ENCODE data around the gene HNRNPLL.

The HNRNPLL gene

GRCh38 chr2:38601463-38602135 is 1.1 kb downstream of the HNRNPLL start:
- WGBS: under 1% methylated on average over 25 of the region's 25 CpGs
- peak overlapping the region; percentile 98 for H3K27ac ChIP-seq (ENCODE audit: low read depth, low read length)
- no peaks in the 10 kb centered on the region for H3K27me3 ChIP-seq (ENCODE audit: insufficient read depth, low read length)

DNA sequence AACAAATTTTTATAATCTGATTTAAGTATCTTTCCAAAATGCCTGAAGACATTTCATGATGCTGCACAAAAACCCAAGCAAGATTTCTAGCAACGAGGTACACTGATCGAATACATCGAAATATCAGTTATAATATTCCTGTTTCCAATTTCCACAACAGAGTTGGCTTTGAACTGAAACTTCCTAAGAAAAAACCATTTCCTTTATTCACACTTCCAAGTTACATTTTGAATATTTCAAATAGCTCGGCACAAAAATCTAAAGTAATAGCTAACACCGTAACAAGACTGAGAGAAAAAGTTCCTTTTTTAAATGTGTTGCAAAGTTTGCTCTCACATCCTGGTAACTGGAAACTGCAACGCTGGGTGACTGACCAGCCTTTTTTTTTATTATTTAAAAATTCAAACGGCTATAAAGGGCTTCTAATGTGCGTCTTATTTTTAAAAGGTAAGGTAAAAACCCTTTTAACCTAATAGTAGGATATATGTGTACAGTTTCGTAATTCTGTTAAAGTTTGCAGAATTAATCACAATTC is 1.7 kb downstream of the HNRNPLL start:
- Histone ChIP-seq H3K4me1 (ENCODE audit: insufficient read depth, low read length) (peaks cover 36% of the 10 kb centered on the region), H3K27ac (ENCODE audit: low read depth, low read length) (peak overlapping the region; percentile 98; the same call in 1 of the 2 replicates)
- WGBS: 14% methylated on average over 5 of the region's 9 CpGs

More at GRCh38 chr2:38601463-38602135, 1.1 kb downstream of the HNRNPLL start:
- no peaks in the 10 kb centered on the region for H3K9me3 ChIP-seq (ENCODE audit: insufficient read depth, low read depth, low read length)
- no peaks in the 10 kb centered on the region; the same call in 1 of the 2 replicates for H3K36me3 ChIP-seq (ENCODE audit: insufficient read depth, low read length)
- H3K4me1 ChIP-seq (ENCODE audit: insufficient read depth, low read length): peaks cover 36% of the 10 kb centered on the region
- H3K4me3 ChIP-seq (ENCODE audit: low read length): peak overlapping the region; percentile 77
- H3K9ac ChIP-seq (ENCODE audit: low read depth, low read length): peak overlapping the region; percentile 95

GRCh38 chr2:38600242-38600891 is 2.4 kb downstream of the HNRNPLL start:
- WGBS: 16% methylated on average over 13 of the region's 15 CpGs
- H3K27me3 ChIP-seq (ENCODE audit: insufficient read depth, low read length): no peaks in the 10 kb centered on the region
- H3K27ac ChIP-seq (ENCODE audit: low read depth, low read length): no peak overlapping the region
- H3K36me3 ChIP-seq (ENCODE audit: insufficient read depth, low read length): no peaks in the 10 kb centered on the region; the same call in 1 of the 2 replicates
- peak overlapping the region; percentile 95 for H3K9ac ChIP-seq (ENCODE audit: low read depth, low read length)
- H3K9me3 ChIP-seq (ENCODE audit: insufficient read depth, low read depth, low read length): no peaks in the 10 kb centered on the region
- H3K4me1 ChIP-seq (ENCODE audit: insufficient read depth, low read length): peaks cover 36% of the 10 kb centered on the region
- peak overlapping the region; percentile 77 for H3K4me3 ChIP-seq (ENCODE audit: low read length)

More for the DNA sequence above, 1.7 kb downstream of the HNRNPLL start:
- H3K27me3 ChIP-seq (ENCODE audit: insufficient read depth, low read length): no peaks in the 10 kb centered on the region
- peak overlapping the region; percentile 77 for H3K4me3 ChIP-seq (ENCODE audit: low read length)
- peak overlapping the region; percentile 95 for H3K9ac ChIP-seq (ENCODE audit: low read depth, low read length)
- H3K9me3 ChIP-seq (ENCODE audit: insufficient read depth, low read depth, low read length): no peaks in the 10 kb centered on the region
- no peaks in the 10 kb centered on the region; the same call in 1 of the 2 replicates for H3K36me3 ChIP-seq (ENCODE audit: insufficient read depth, low read length)

- Histone ChIP-seq H3K9me3 (ENCODE audit: insufficient read depth, low read depth, low read length) (no peaks in the 10 kb centered on the region), H3K4me1 (ENCODE audit: insufficient read depth, low read length) (peaks cover 36% of the 10 kb centered on the region), H3K9ac (ENCODE audit: low read depth, low read length) (peak overlapping the region; percentile 25; the same call in 1 of the 2 replicates), H3K27me3 (ENCODE audit: insufficient read depth, low read length) (no peaks in the 10 kb centered on the region), H3K4me3 (ENCODE audit: low read length) (peak overlapping the region; percentile 77), H3K36me3 (ENCODE audit: insufficient read depth, low read length) (no peaks in the 10 kb centered on the region; the same call in 1 of the 2 replicates), H3K27ac (ENCODE audit: low read depth, low read length) (no peak overlapping the region)
- WGBS: 38% methylated on average over 1 of the region's 4 CpGs
Observed at GRCh38 chr2:38599706-38600105, 3.0 kb downstream of the HNRNPLL start.

GRCh38 chr2:38598991-38599295 is 3.8 kb downstream of the HNRNPLL start:
- Histone ChIP-seq H3K9ac (ENCODE audit: low read depth, low read length) (peak overlapping the region; percentile 5; the same call in 1 of the 2 replicates), H3K4me3 (ENCODE audit: low read length) (peak overlapping the region; percentile 77), H3K27me3 (ENCODE audit: insufficient read depth, low read length) (no peaks in the 10 kb centered on the region), H3K9me3 (ENCODE audit: insufficient read depth, low read depth, low read length) (no peaks in the 10 kb centered on the region), H3K4me1 (ENCODE audit: insufficient read depth, low read length) (peaks cover 36% of the 10 kb centered on the region), H3K27ac (ENCODE audit: low read depth, low read length) (peak overlapping the region; percentile 21; the same call in 1 of the 2 replicates), H3K36me3 (ENCODE audit: insufficient read depth, low read length) (no peaks in the 10 kb centered on the region; the same call in 1 of the 2 replicates)
- 56% methylated on average over 1 of the region's 1 CpG for WGBS

DNA sequence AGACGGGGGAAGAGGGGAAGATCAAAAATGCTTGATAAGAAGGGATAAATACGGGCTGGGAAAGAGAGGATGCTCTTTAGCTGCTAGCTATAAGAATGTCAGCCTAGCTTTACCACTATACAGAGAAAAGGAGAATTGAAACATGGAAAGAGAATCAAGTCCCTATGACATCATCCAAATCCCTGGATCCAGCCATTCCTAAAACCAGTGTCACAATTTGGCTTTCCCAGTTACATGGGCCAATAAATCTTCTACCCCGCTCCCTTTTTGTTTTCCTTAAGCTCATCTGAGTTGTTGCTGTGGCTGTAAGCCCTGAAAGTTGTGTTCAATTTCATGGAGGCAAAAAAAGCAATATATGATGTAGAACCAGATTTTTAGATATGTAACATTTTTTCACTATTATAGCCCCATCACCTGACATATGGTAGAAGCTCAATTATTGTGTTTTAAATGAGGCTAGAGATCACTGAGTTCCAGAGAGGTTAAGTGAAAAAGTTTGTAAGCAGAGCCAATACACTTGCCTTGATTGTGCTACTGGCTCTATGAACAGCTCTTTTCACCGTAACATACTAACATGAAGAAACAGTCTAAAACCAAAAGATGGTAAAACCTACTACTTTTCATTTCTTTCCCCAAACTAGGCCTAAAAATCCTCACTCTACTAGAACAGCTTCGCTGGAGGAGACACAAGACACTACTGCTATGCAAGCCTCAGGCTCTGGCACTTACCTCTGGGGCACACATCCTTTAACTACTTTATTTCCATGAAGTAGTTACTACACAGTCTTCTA is 4.3 kb downstream of the HNRNPLL start:
- Histone ChIP-seq H3K36me3 (ENCODE audit: insufficient read depth, low read length) (no peaks in the 10 kb centered on the region; the same call in 1 of the 2 replicates), H3K9me3 (ENCODE audit: insufficient read depth, low read depth, low read length) (no peaks in the 10 kb centered on the region), H3K4me3 (ENCODE audit: low read length) (peak overlapping the region; percentile 77), H3K27ac (ENCODE audit: low read depth, low read length) (peak overlapping the region; percentile 21; the same call in 1 of the 2 replicates), H3K9ac (ENCODE audit: low read depth, low read length) (peak overlapping the region; percentile 5), H3K27me3 (ENCODE audit: insufficient read depth, low read length) (no peaks in the 10 kb centered on the region), H3K4me1 (ENCODE audit: insufficient read depth, low read length) (peaks cover 31% of the 10 kb centered on the region)
- WGBS: 82% methylated on average over 5 of the region's 5 CpGs

DNA sequence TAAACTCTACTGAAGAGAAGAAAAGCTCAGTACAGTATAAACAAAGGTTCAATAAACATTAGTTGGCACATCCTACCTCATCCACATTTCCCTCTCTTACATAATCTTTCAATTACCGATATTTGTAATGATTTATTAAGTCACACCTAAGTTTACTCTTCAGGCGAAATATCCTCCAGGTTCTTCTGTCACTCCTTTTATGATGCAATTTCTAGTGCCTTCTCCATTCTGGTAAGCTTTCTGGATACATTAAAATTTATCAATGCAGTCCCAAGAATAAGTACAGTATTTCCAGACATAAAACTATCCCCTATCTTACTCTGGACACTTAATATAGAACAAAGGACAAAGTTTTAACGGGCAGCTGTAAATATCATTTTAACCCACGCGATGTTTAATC is 5.6 kb downstream of the HNRNPLL start:
- Histone ChIP-seq H3K4me1 (ENCODE audit: insufficient read depth, low read length) (peaks cover 31% of the 10 kb centered on the region), H3K9me3 (ENCODE audit: insufficient read depth, low read depth, low read length) (no peaks in the 10 kb centered on the region), H3K36me3 (ENCODE audit: insufficient read depth, low read length) (no peaks in the 10 kb centered on the region; the same call in 1 of the 2 replicates), H3K27me3 (ENCODE audit: insufficient read depth, low read length) (no peaks in the 10 kb centered on the region), H3K4me3 (ENCODE audit: low read length) (no peak overlapping the region), H3K27ac (ENCODE audit: low read depth, low read length) (no peak overlapping the region), H3K9ac (ENCODE audit: low read depth, low read length) (no peak overlapping the region)
- 97% methylated on average over 5 of the region's 5 CpGs for WGBS

DNA sequence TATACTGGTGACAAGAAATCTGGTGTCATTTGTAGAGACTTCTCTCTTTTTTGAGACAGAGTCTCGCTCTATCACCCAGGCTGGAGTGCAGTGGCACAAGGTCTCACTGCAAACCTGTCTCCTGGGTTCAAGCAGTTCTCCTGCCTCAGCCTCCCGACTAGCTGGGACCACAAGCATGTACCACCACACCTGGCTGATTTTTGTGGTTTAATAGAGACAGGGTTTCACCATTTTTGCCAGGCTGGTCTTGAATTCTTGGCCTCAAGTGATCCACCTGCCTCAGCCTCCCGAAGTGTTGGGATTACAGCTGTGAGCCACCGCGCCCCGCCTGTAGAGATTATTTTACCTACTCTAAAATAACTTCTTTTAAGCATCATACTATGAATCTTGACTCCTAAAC is 6.5 kb downstream of the HNRNPLL start:
- no peak overlapping the region for H3K27ac ChIP-seq (ENCODE audit: low read depth, low read length)
- H3K4me1 ChIP-seq (ENCODE audit: insufficient read depth, low read length): peaks cover 31% of the 10 kb centered on the region
- whole genome bisulfite sequencing: 95% methylated on average over 6 of the region's 6 CpGs

GRCh38 chr2:38592951-38593350 is 9.8 kb downstream of the HNRNPLL start:
- H3K9me3 ChIP-seq (ENCODE audit: insufficient read depth, low read depth, low read length): no peaks in the 10 kb centered on the region
- WGBS: 88% methylated on average over 2 of the region's 2 CpGs
- no peak overlapping the region for H3K9ac ChIP-seq (ENCODE audit: low read depth, low read length)
- no peak overlapping the region for H3K27ac ChIP-seq (ENCODE audit: low read depth, low read length)
- H3K4me1 ChIP-seq (ENCODE audit: insufficient read depth, low read length): peaks cover 7% of the 10 kb centered on the region
- no peak overlapping the region for H3K4me3 ChIP-seq (ENCODE audit: low read length)
- H3K36me3 ChIP-seq (ENCODE audit: insufficient read depth, low read length): peaks cover 26% of the 10 kb centered on the region
- no peaks in the 10 kb centered on the region for H3K27me3 ChIP-seq (ENCODE audit: insufficient read depth, low read length)

More for the DNA sequence above, 6.5 kb downstream of the HNRNPLL start:
- Histone ChIP-seq H3K4me3 (ENCODE audit: low read length) (no peak overlapping the region), H3K9me3 (ENCODE audit: insufficient read depth, low read depth, low read length) (no peaks in the 10 kb centered on the region), H3K36me3 (ENCODE audit: insufficient read depth, low read length) (peaks cover 4% of the 10 kb centered on the region), H3K27me3 (ENCODE audit: insufficient read depth, low read length) (no peaks in the 10 kb centered on the region), H3K9ac (ENCODE audit: low read depth, low read length) (no peak overlapping the region)

GRCh38 chr2:38591152-38591551 is 11.6 kb downstream of the HNRNPLL start:
- no peaks in the 10 kb centered on the region for H3K4me1 ChIP-seq (ENCODE audit: insufficient read depth, low read length)
- 67% methylated on average over 2 of the region's 2 CpGs for WGBS
- H3K9me3 ChIP-seq (ENCODE audit: insufficient read depth, low read depth, low read length): no peaks in the 10 kb centered on the region
- no peak overlapping the region for H3K27ac ChIP-seq (ENCODE audit: low read depth, low read length)
- no peak overlapping the region for H3K9ac ChIP-seq (ENCODE audit: low read depth, low read length)
- no peaks in the 10 kb centered on the region for H3K27me3 ChIP-seq (ENCODE audit: insufficient read depth, low read length)
- H3K4me3 ChIP-seq (ENCODE audit: low read length): no peak overlapping the region
- H3K36me3 ChIP-seq (ENCODE audit: insufficient read depth, low read length): peaks cover 40% of the 10 kb centered on the region
